ENCODE results near the gene SLF2. TPM values are rescaled to one million over a fixed set of nuclear protein-coding genes. Genes with fewer than 3 reads are reported as not detected.
A peak's percentile ranks its signal among the peaks of the same experiment; 100 is the strongest.

The SLF2 gene
- polyA plus RNA-seq, 6 donors from 2014 or later = 5.8 to 17.0 (median 10.7) TPM

DNA sequence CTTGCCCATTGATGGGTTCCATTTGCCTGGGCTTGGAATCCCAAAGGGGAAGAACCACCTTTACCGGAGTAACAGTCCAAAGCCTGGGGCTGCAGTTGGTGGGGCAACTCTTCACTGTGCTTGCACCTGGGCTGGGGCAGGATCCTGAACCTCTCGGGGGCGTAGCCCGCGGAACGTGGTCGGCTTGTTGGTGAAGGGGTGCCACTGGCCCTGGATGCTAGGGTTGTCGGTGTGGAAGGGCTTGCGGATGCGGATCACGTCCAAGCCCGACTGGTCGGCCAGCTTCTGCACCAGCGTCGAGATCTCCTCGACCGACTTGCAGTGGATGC, 73.8 kb downstream of the SLF2 start:
- Mint-ChIP-seq H3K4me3 (peak overlapping the region; percentile 93 to 100 (median 98)), H3K4me1 (peaks cover 29 to 48% (median 36%) of the 10 kb centered on the region in 3 donors), H3K27me3 (no peaks in the 10 kb centered on the region), H3K36me3 (peaks cover 16 to 29% of the 10 kb centered on the region in 2 donors), H3K27ac (peak overlapping the region in 1 of 6 donors; percentile 94), H3K9me3 (peaks cover 0 to 8% (median 0%) of the 10 kb centered on the region in 7 donors)
- DNase-seq (no peak), ATAC-seq (ENCODE audit: low read depth in 2 of 2) (no peak)

DNA sequence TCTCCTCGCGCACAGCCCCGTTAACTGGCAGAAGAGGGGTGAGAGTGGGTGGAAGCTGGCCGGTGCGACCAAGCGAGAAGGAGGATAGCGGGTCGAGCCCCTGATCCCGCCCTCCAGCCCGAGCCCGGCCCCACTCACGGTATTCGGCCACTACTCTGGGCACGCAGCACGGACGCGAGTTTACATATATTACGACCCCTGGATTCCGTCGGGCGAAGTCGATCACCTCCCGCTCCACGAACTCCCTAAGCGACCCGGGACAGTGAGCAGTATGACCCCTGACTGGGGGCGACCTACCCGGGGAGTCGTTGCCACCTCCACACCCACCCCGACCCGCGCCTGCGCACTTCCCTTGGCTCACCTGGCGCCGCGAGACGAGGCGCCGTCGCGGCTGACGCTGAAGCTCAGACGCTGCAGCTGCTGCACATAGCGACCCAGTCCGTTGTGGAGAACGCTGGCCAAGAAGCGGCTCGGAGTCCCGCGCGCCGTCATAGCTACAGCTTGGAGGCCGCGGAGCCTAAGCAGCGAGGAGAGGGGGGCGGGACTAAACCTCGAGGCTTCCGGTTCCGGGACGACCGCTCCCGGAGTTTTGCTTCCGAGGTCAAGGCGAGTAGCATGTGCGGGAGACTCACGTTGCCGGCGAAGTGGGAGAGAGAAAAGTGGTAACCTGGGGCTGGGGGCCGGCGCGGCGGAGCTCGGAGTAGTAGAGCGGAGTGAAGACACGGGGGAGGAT, 74.4 kb downstream of the SLF2 start, which contains the start of the genes MRPL43 and TWNK:
MRPL43 (minus strand) TSS at position 546 of the 733 bp plus-strand sequence; CDS start at position 492, 54 bp downstream.
TWNK (plus strand) TSS at position 592 of the 733 bp plus-strand sequence. CDS start 668 bp downstream, outside the sequence.
- peaks cover 29 to 48% (median 36%) of the 10 kb centered on the region in 3 donors for H3K4me1 Mint-ChIP-seq
- H3K27me3 Mint-ChIP-seq = no peaks in the 10 kb centered on the region
- peaks cover 0 to 8% (median 0%) of the 10 kb centered on the region in 7 donors for H3K9me3 Mint-ChIP-seq
- H3K36me3 Mint-ChIP-seq = peaks cover 16 to 25% of the 10 kb centered on the region in 2 donors
- peak within 1 kb of the TSS; percentile 93 to 100 (median 98) for H3K4me3 Mint-ChIP-seq
- H3K27ac Mint-ChIP-seq = peak within 1 kb of the TSS; percentile 86 to 97 (median 94)
- ATAC-seq (ENCODE audit: low read depth in 2 of 2) = peak; percentile 96 to 97
- peak; percentile 79 for DNase-seq

- DNase-seq (no peak), ATAC-seq (ENCODE audit: low read depth in 2 of 2) (peak in 1 of 2 donors; percentile 3)
- no peaks in the 10 kb centered on the region for H3K27me3 Mint-ChIP-seq
- H3K4me1 Mint-ChIP-seq = peaks cover 29 to 48% (median 36%) of the 10 kb centered on the region in 3 donors
- H3K4me3 Mint-ChIP-seq = peak overlapping the region; percentile 93 to 100 (median 98)
- H3K9me3 Mint-ChIP-seq = peaks cover 0 to 8% (median 0%) of the 10 kb centered on the region in 7 donors
- H3K27ac Mint-ChIP-seq = peak overlapping the region; percentile 86 to 97 (median 94)
- H3K36me3 Mint-ChIP-seq = peaks cover 16 to 20% of the 10 kb centered on the region in 2 donors
These were observed 74.9 kb downstream of the SLF2 start for GRCh38 chr10:100987685-100988049.

- peak overlapping the region in 4 of 6 donors; percentile 15 to 94 (median 76) for H3K27ac Mint-ChIP-seq
- peaks cover 29 to 48% (median 36%) of the 10 kb centered on the region in 3 donors for H3K4me1 Mint-ChIP-seq
- H3K27me3 Mint-ChIP-seq = no peaks in the 10 kb centered on the region
- H3K36me3 Mint-ChIP-seq = peaks cover 16 to 22% of the 10 kb centered on the region in 2 donors
- DNase-seq = no peak
- H3K4me3 Mint-ChIP-seq = peak overlapping the region; percentile 93 to 100 (median 98)
- H3K9me3 Mint-ChIP-seq = peaks cover 0 to 8% (median 0%) of the 10 kb centered on the region in 7 donors
- ATAC-seq (ENCODE audit: low read depth in 2 of 2) = no peak
These were observed 75.4 kb downstream of the SLF2 start for GRCh38 chr10:100988166-100988565.

DNA sequence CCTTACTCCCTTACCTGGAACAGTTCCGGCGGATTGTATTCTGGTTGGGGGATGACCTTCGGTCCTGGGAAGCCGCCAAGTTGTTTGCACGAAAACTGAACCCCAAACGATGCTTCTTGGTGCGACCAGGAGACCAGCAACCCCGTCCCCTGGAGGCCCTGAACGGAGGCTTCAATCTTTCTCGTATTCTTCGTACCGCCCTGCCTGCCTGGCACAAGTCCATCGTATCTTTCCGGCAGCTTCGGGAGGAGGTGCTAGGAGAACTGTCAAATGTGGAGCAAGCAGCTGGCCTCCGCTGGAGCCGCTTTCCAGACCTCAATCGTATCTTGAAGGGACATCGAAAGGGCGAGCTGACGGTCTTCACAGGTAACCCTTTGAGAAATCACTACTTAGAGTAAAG, 76.3 kb downstream of the SLF2 start:
- Mint-ChIP-seq H3K27ac (no peak overlapping the region), H3K36me3 (peaks cover 16 to 27% of the 10 kb centered on the region in 2 donors), H3K27me3 (no peaks in the 10 kb centered on the region), H3K9me3 (peaks cover 0 to 8% (median 0%) of the 10 kb centered on the region in 7 donors), H3K4me3 (peak overlapping the region in 4 of 8 donors; percentile 16 to 93 (median 50)), H3K4me1 (peaks cover 29 to 48% (median 34%) of the 10 kb centered on the region in 3 donors)
- DNase-seq (no peak), ATAC-seq (ENCODE audit: low read depth in 2 of 2) (no peak)

DNA sequence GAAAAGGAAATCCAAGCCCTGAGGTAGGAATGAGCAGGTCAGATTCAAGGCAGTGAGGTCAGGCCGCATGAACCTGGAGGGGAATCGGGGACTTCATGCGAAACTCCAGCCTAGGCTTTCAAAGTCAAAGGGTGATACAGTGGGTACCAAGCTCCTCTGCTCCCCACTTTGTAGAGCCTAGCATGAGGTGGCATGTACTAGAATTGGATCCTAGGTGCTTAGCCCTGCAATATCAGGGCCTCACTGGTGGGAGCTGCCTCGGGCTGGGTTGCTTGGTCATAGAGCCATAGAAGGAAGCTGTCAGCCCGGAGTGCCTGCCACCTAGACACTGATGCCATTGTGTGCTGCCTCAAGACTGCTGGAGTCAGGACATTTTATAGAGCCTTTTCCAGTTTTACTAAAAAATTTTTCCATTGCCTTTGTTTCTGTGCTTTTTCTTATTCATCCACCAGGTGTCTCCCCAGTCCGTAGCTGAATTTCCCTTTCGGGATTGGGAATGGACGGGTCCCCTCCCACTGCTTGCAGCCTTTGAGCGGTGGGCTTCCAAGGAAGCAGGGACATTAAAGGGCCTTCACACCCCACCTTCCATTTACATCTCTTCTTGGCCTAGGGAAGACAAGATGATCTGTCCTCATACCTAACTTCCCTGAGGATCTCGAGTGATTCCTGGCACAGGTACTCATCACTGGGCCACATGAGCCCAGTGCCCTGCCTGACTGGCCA, 81.4 kb downstream of the SLF2 start:
- H3K27me3 Mint-ChIP-seq = no peaks in the 10 kb centered on the region
- H3K36me3 Mint-ChIP-seq = peaks cover 11 to 19% of the 10 kb centered on the region in 2 donors
- H3K4me1 Mint-ChIP-seq = peaks cover 28 to 44% (median 34%) of the 10 kb centered on the region in 3 donors
- H3K27ac Mint-ChIP-seq = peak overlapping the region in 1 of 6 donors; percentile 72
- ATAC-seq (ENCODE audit: low read depth in 2 of 2) (no peak), DNase-seq (no peak)
- peaks cover 0 to 2% (median 0%) of the 10 kb centered on the region in 7 donors for H3K9me3 Mint-ChIP-seq
- H3K4me3 Mint-ChIP-seq = peak overlapping the region in 2 of 8 donors; percentile 17 to 87

- Mint-ChIP-seq H3K27ac (peak overlapping the region in 2 of 6 donors; percentile 4 to 5), H3K27me3 (no peaks in the 10 kb centered on the region), H3K4me3 (peak overlapping the region in 5 of 8 donors; percentile 32 to 98 (median 87)), H3K4me1 (peaks cover 28 to 40% (median 34%) of the 10 kb centered on the region in 3 donors), H3K36me3 (peaks cover 11 to 19% of the 10 kb centered on the region in 2 donors), H3K9me3 (peaks cover 0 to 2% (median 0%) of the 10 kb centered on the region in 7 donors)
- no peak for DNase-seq
- ATAC-seq (ENCODE audit: low read depth in 2 of 2) = no peak
These were observed 82.4 kb downstream of the SLF2 start for GRCh38 chr10:100995181-100995580.

DNA sequence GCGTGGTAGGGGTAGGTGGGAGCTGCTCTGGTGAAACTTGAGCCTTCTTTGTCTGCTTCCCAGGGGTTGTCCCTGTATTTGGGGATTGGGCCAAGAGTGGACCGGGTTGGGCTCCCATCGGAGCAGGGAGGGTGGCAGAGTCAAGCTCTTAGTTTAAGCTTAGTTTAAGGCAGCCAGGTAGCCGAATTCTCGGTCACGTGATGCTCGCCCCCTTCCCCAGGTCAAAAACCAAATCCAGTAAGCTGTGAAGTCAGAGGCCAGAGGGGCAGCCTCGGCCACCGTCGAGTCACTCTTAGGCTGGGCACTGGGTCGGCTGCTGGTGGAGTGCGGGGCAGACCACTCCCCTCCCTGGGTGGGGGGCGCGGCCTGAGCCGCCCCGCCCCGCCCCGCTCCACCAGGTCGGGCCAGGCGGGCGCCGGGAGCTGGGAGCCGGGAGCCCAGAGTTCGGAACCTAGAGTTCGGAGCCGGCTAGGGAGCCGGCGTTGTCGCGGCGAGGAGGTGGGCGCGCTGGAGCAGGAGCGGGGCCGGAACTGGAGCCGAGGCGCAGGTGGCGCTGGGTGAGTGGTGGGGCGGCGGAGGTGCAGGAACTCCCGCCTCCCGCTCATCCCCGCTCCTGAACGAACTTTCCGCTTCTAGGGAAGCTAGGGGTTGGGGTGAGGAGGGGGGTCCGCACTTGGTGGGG, 84.1 kb downstream of the SLF2 start:
- DNase-seq = peak; percentile 58
- ATAC-seq (ENCODE audit: low read depth in 2 of 2) = peak; percentile 13 to 15
- Mint-ChIP-seq H3K27ac (peak overlapping the region; percentile 85 to 96 (median 92)), H3K4me1 (peaks cover 23 to 40% (median 34%) of the 10 kb centered on the region in 3 donors), H3K4me3 (peak overlapping the region; percentile 82 to 98 (median 91)), H3K36me3 (peaks cover 0 to 7% of the 10 kb centered on the region in 2 donors), H3K27me3 (no peaks in the 10 kb centered on the region), H3K9me3 (no peaks in the 10 kb centered on the region)

DNA sequence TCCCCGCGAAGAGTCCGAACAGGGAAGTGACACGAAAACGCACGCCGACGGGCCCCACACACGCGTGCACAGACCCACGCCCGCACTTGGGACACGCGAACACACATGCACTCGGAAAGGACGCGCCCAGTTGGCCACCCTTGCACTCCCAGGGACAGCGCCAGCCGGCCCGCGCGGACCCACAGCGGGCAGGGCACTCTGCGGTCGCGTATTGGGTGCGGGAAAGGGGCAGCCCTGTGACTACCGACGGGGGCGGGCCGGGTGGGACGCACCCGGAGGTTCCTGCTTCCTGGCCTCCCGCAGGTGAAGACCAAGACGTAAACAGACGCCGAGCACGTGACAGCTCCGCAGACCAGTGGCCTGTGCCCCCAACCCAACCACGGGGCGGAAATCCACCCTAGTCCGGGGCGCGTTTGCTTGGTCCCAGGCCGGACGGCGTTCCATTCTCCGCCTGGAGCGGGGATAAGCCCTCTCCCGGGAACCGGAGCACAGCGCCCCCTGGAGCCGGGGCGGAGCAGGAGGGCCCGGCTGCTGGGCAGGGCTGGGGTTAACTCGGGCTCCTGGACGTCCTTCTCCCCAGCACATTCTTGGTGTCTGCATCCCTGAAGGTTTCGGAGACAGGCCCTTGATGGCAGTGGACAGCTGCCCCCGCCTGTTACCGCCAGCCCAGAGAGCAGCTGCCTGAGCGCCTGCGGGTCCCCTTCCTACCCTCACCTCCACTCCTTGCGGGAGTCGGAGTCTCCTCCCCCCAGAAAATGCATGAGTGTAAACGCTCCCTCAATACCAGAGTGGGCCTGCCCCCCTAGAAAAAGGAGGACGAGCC, 84.8 kb downstream of the SLF2 start:
- ATAC-seq (ENCODE audit: low read depth in 2 of 2) (peak; percentile 30 to 34), DNase-seq (peak; percentile 78)
- H3K27me3 Mint-ChIP-seq = no peaks in the 10 kb centered on the region
- H3K9me3 Mint-ChIP-seq = no peaks in the 10 kb centered on the region
- H3K4me1 Mint-ChIP-seq = peaks cover 23 to 40% (median 34%) of the 10 kb centered on the region in 3 donors
- H3K27ac Mint-ChIP-seq = peak overlapping the region; percentile 85 to 97 (median 96)
- H3K36me3 Mint-ChIP-seq = peaks cover 0 to 7% of the 10 kb centered on the region in 2 donors
- peak overlapping the region; percentile 81 to 98 (median 90) for H3K4me3 Mint-ChIP-seq

GRCh38 chr10:100998183-100998990, 85.6 kb downstream of the SLF2 start:
- no peaks in the 10 kb centered on the region for H3K9me3 Mint-ChIP-seq
- ATAC-seq (ENCODE audit: low read depth in 2 of 2) (peak; percentile 17 to 28), DNase-seq (peak; percentile 64)
- H3K27ac Mint-ChIP-seq = peak overlapping the region; percentile 85 to 99 (median 96)
- H3K27me3 Mint-ChIP-seq = no peaks in the 10 kb centered on the region
- peaks cover 23 to 40% (median 34%) of the 10 kb centered on the region in 3 donors for H3K4me1 Mint-ChIP-seq
- H3K4me3 Mint-ChIP-seq = peak overlapping the region; percentile 81 to 98 (median 90)
- H3K36me3 Mint-ChIP-seq = peaks cover 0 to 3% of the 10 kb centered on the region in 2 donors

- H3K4me1 Mint-ChIP-seq = peaks cover 23 to 40% (median 34%) of the 10 kb centered on the region in 3 donors
- H3K27ac Mint-ChIP-seq = peak overlapping the region; percentile 85 to 99 (median 96)
- peak overlapping the region; percentile 81 to 98 (median 90) for H3K4me3 Mint-ChIP-seq
- DNase-seq (peak; percentile 81), ATAC-seq (ENCODE audit: low read depth in 2 of 2) (peak; percentile 67 to 72)
- no peaks in the 10 kb centered on the region for H3K9me3 Mint-ChIP-seq
- no peaks in the 10 kb centered on the region for H3K36me3 Mint-ChIP-seq
- H3K27me3 Mint-ChIP-seq = no peaks in the 10 kb centered on the region
These were observed 86.4 kb downstream of the SLF2 start for GRCh38 chr10:100998991-100999741.
